B cell (primary cell): ENCODE data around the gene DBF4B. TPM values are rescaled to one million over a fixed set of nuclear protein-coding genes. Genes with fewer than 3 reads are reported as not detected.
A peak's percentile ranks its signal among the peaks of the same experiment; 100 is the strongest.

Experiments
- ATAC-seq: fragments of 200-7000 bp; cut with Tn5 transposase; one replicate; pipeline ENCODE4 v1.10.0; 2021; ENCODE audit warnings: low read depth, mild to moderate bottlenecking, moderate number of reproducible peaks, moderate library complexity
- CTCF ChIA-PET: fragments of 350-600 bp; sonication (Branson Sonifier 250); formaldehyde crosslinking; loops from one replicate; lab custom pipeline; 2021; ENCODE audit warnings: antibody characterized with exemption, inconsistent platforms; lab: Charles Lee
- POLR2A ChIA-PET: fragments of 350-600 bp; sonication (Branson Sonifier 250); formaldehyde crosslinking; loops from one replicate; lab custom pipeline; 2021; ENCODE audit warnings: antibody characterized with exemption; lab: Charles Lee
- DNase-seq: peaks from one replicate; pipeline ENCODE4 v3.0.0; 2013
- H2AFZ ChIP-seq: 2 replicates; pipeline ENCODE4 v1.6.1; 2012; ENCODE audit warnings: mild to moderate bottlenecking, low read depth, low read length; ENCODE audit not compliant: insufficient read depth, poor library complexity, severe bottlenecking
- H3K27ac ChIP-seq, 2 donors: 1 replicate in 1 of 2; 2 replicates in 1 of 2; pipeline ENCODE4 v1.5.1; 2012 to 2013; ENCODE audit warnings: low read length in 2 of 2, mild to moderate bottlenecking in 2 of 2, moderate library complexity in 1 of 2
- H3K27me3 ChIP-seq, 4 experiments: fragments of 200-600 bp in 1 of 4; sonication (generic) in 1 of 4; replicated peaks in 1 of 4; 1 replicate in 2 of 4; 2 replicates in 2 of 4; pipeline versions ENCODE4 v1.6.1 to v1.7.0; 2013 to 2016; ENCODE audit warnings: low read length in 3 of 4, mild to moderate bottlenecking in 2 of 4, mixed read lengths in 1 of 4, moderate library complexity in 1 of 4; ENCODE audit not compliant: insufficient read depth in 4 of 4, control insufficient read depth in 3 of 4; ENCODE audit errors: control extremely low read depth in 1 of 4
- H3K36me3 ChIP-seq, 2 experiments: replicated peaks in 1 of 2; 1 replicate in 1 of 2; 2 replicates in 1 of 2; pipeline versions ENCODE4 v1.6.1 to v1.7.1; 2013; ENCODE audit warnings: low read length in 1 of 2; ENCODE audit not compliant: insufficient read depth in 2 of 2, control insufficient read depth in 1 of 2; ENCODE audit errors: control extremely low read depth in 1 of 2, extremely low read depth in 1 of 2
- H3K4me1 ChIP-seq, 2 donors: fragments of 200-600 bp in 1 of 2; sonication (generic) in 1 of 2; 1 replicate in 1 of 2; 2 replicates in 1 of 2; pipeline versions ENCODE4 v1.5.1 to v1.6.1; 2013 to 2017; ENCODE audit warnings: low read length in 2 of 2; ENCODE audit not compliant: control insufficient read depth in 2 of 2, insufficient read depth in 2 of 2
- H3K4me2 ChIP-seq: replicated peaks from 2 replicates; pipeline ENCODE3; 2012; ENCODE audit warnings: mild to moderate bottlenecking, low read depth, low read length; ENCODE audit not compliant: poor library complexity, severe bottlenecking
- H3K4me3 ChIP-seq, 5 experiments: fragments of 200-600 bp in 1 of 5; sonication (generic) in 1 of 5; 1 replicate in 3 of 5; 2 replicates in 2 of 5; pipeline versions ENCODE4 v1.5.1 to v1.7.0; 2011 to 2016; ENCODE audit warnings: low read length in 4 of 5, mild to moderate bottlenecking in 4 of 5, low read depth in 2 of 5, control low read depth in 1 of 5, moderate library complexity in 1 of 5; ENCODE audit not compliant: insufficient read depth in 1 of 5; ENCODE audit errors: control extremely low read depth in 1 of 5, extremely low read depth in 1 of 5
- H3K79me2 ChIP-seq: fragments of 200-600 bp; sonication (generic); one replicate; pipeline ENCODE4 v1.6.0; 2016; ENCODE audit warnings: low read length; ENCODE audit not compliant: control insufficient read depth, insufficient read depth
- H3K9ac ChIP-seq: fragments of 200-600 bp; sonication (generic); 2 replicates; pipeline ENCODE4 v1.6.1; 2017; ENCODE audit warnings: mild to moderate bottlenecking, low read length, moderate library complexity
- H3K9me3 ChIP-seq, 3 donors: one replicate each; pipeline versions ENCODE4 v1.6.1 to v1.7.1; 2013; ENCODE audit warnings: low read length in 2 of 3; ENCODE audit not compliant: control insufficient read depth in 2 of 3, insufficient read depth in 1 of 3; ENCODE audit errors: control extremely low read depth in 1 of 3
- H4K20me1 ChIP-seq: 2 replicates; pipeline ENCODE4 v1.6.0; 2012; ENCODE audit warnings: mild to moderate bottlenecking, low read length; ENCODE audit not compliant: insufficient read depth, control insufficient read depth, poor library complexity, severe bottlenecking
- H3K27ac Mint-ChIP-seq: one replicate; pipeline ENCODE4 v1.8.0; 2021; ENCODE audit warnings: mixed read lengths
- H3K27me3 Mint-ChIP-seq: one replicate; pipeline ENCODE4 v1.8.0; 2021; ENCODE audit warnings: mixed read lengths
- H3K4me1 Mint-ChIP-seq: one replicate; pipeline ENCODE4 v1.8.0; 2021; ENCODE audit warnings: mixed read lengths
- H3K4me3 Mint-ChIP-seq: one replicate; pipeline ENCODE4 v1.8.0; 2021; ENCODE audit warnings: mixed read lengths
- H3K9me3 Mint-ChIP-seq: one replicate; pipeline ENCODE4 v1.8.0; 2022; ENCODE audit warnings: mixed read lengths; ENCODE audit not compliant: insufficient read depth
- EZH2 ChIP-seq: IDR thresholded peaks from 2 replicates; pipeline ENCODE4 v1.6.1; 2012; ENCODE audit warnings: borderline replicate concordance, low read depth, mild to moderate bottlenecking, moderate library complexity, low read length; ENCODE audit not compliant: insufficient read depth, poor library complexity, severe bottlenecking
- WGBS: methylation state at CpG from one replicate; pipeline ENCODE4 v1.1.5; 2013; ENCODE audit warnings: missing lambda C conversion rate; ENCODE audit not compliant: insufficient coverage; 5-methylcytosine and 5-hydroxymethylcytosine counted together
- intact Hi-C: fragments of 100-400 bp; cut with micrococcal nuclease; formaldehyde crosslinking; loops from one replicate; pipeline ENCODE4 v1.10.0; 2022
- polyA plus RNA-seq: library from polyadenylated mRNA; depleted of rRNA; stranded (reverse); fragments of >200 nt; gene quantifications from 2 replicates; pipeline ENCODE4 v1.2.3, GENCODE V29; 2012
- total RNA-seq, 2 donors: library from RNA; stranded (reverse); fragments of 120-200 nt in 1 of 2; gene quantifications; 1 replicate in 1 of 2; 2 replicates in 1 of 2; pipeline versions ENCODE4 v1.2.3 to v1.2.4, GENCODE V29; 2013 to 2022
- TF ChIP-seq, protein P1 (sequence below): fragments of 200-600 bp; IDR thresholded peaks from one replicate; pipeline ENCODE4 v1.8.0; 2022; ENCODE audit warnings: antibody characterized with exemption, mild to moderate bottlenecking

The DBF4B gene
- total and polyA plus RNA-seq, 2 donors (not counting 1 experiment from before 2014, with no cell fraction given), result 10.9 to 15.9 TPM

GRCh38 chr17:44707755-44708400 lies 587 bp upstream of the DBF4B start:
- no peaks in the 10 kb centered on the region for H3K9me3 ChIP-seq
- H3K9ac ChIP-seq, result peak overlapping the region; percentile 94
- H3K27ac ChIP-seq, result peak overlapping the region in 1 of 2 donors; percentile 35
- DNase-seq (no peak), ATAC-seq (no peak)
- H3K79me2 ChIP-seq, result peaks cover 15% of the 10 kb centered on the region
- H3K4me1 ChIP-seq, result peaks cover 13 to 17% of the 10 kb centered on the region in 2 donors
- WGBS, result 0% methylated on average over 3 of the region's 4 CpGs
- ChIA-PET CTCF (interaction anchor here (0.8 to 2.1 kb wide), 3 partner anchors 17 to 19 kb away, joined by 3 to 6 read pairs (median 4); partner anchors contain the start of gene CCDC43), POLR2A (interaction anchor here (1.4 kb wide), 1 partner anchor 18 kb away, joined by 7 read pairs; the partner anchor contains the start of gene CCDC43)
- peak overlapping the region; percentile 93 for H3K4me2 ChIP-seq
- no peak overlapping the region for H3K4me3 Mint-ChIP-seq
- no peaks in the 10 kb centered on the region for H4K20me1 ChIP-seq
- no peaks in the 10 kb centered on the region for H3K9me3 Mint-ChIP-seq
- peak overlapping the region; percentile 97 for H2AFZ ChIP-seq
- no peak for TF ChIP-seq EZH2
- TF ChIP-seq, protein P1, sequence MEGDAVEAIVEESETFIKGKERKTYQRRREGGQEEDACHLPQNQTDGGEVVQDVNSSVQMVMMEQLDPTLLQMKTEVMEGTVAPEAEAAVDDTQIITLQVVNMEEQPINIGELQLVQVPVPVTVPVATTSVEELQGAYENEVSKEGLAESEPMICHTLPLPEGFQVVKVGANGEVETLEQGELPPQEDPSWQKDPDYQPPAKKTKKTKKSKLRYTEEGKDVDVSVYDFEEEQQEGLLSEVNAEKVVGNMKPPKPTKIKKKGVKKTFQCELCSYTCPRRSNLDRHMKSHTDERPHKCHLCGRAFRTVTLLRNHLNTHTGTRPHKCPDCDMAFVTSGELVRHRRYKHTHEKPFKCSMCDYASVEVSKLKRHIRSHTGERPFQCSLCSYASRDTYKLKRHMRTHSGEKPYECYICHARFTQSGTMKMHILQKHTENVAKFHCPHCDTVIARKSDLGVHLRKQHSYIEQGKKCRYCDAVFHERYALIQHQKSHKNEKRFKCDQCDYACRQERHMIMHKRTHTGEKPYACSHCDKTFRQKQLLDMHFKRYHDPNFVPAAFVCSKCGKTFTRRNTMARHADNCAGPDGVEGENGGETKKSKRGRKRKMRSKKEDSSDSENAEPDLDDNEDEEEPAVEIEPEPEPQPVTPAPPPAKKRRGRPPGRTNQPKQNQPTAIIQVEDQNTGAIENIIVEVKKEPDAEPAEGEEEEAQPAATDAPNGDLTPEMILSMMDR, result no peak
- H3K27me3 Mint-ChIP-seq, result peaks cover 4% of the 10 kb centered on the region
- H3K27ac Mint-ChIP-seq, result no peak overlapping the region
- peak overlapping the region; percentile 85 to 99 (median 90) for H3K4me3 ChIP-seq
- H3K4me1 Mint-ChIP-seq, result peaks cover 4% of the 10 kb centered on the region
- H3K27me3 ChIP-seq, result peaks cover 0 to 2% (median 0%) of the 10 kb centered on the region in 4 experiments
- no peaks in the 10 kb centered on the region for H3K36me3 ChIP-seq
- intact Hi-C loops, result loop anchor here (1.0 kb wide), 3 partner anchors 19 to 191 kb away; partner anchors contain the start of genes CCDC43 and EFTUD2

GRCh38 chr17:44719444-44719843 lies 11.0 kb downstream of the DBF4B start:
- intact Hi-C loops, result no loop called here
- Mint-ChIP-seq H3K9me3 (no peaks in the 10 kb centered on the region), H3K27me3 (no peaks in the 10 kb centered on the region), H3K4me3 (no peak overlapping the region), H3K4me1 (no peaks in the 10 kb centered on the region), H3K27ac (no peak overlapping the region)
- no peaks in the 10 kb centered on the region for H3K27me3 ChIP-seq
- no peak overlapping the region for H3K4me3 ChIP-seq
- WGBS, result no CpG with 5 or more reads among the region's 1 CpG
- ChIA-PET POLR2A (no interaction called here), CTCF (no interaction called here)
- no peaks in the 10 kb centered on the region for H4K20me1 ChIP-seq
- H3K9me3 ChIP-seq, result no peaks in the 10 kb centered on the region
- H3K27ac ChIP-seq, result no peak overlapping the region
- H3K4me2 ChIP-seq, result no peak overlapping the region
- TF ChIP-seq, protein P1, result no peak
- TF ChIP-seq EZH2, result no peak
- no peak overlapping the region for H3K9ac ChIP-seq
- DNase-seq (no peak), ATAC-seq (no peak)
- no peaks in the 10 kb centered on the region for H3K4me1 ChIP-seq
- H3K36me3 ChIP-seq, result peaks cover 0 to 7% of the 10 kb centered on the region in 2 experiments
- H2AFZ ChIP-seq, result no peak overlapping the region
- no peaks in the 10 kb centered on the region for H3K79me2 ChIP-seq
